HL-60/S4 treated with retinoic acid at 250 ng/mL for 4 days and 3 days (cell line): ENCODE measurements around the gene TGM6.

Source experiments
- in situ Hi-C: fragments of 300-500 bp; cut with MboI; formaldehyde crosslinking; loops from 2 replicates; pipeline ENCODE4 v1.7.0; 2022; ENCODE audit warnings: low sequenced_read_pairs

The TGM6 gene

GRCh38 chr20:2380601-2381000 is at the start of gene TGM6:
Gene TGM6 (plus strand): TSS chr20:2380901. CDS start chr20:2380969, 68 bp downstream.
- in situ Hi-C loops = no loop called here

- in situ Hi-C loops = no loop called here
Measured at GRCh38 chr20:2331106-2331505, 49.6 kb upstream of the TGM6 start.

- in situ Hi-C loops = no loop called here
Measured at GRCh38 chr20:2331901-2332565, 48.7 kb upstream of the TGM6 start.

GRCh38 chr20:2332711-2333110 is 48.0 kb upstream of the TGM6 start:
- in situ Hi-C loops = no loop called here

GRCh38 chr20:2333821-2334220 is 46.9 kb upstream of the TGM6 start:
- in situ Hi-C loops = no loop called here

- in situ Hi-C loops = no loop called here
Measured at GRCh38 chr20:2335096-2335870, 45.4 kb upstream of the TGM6 start.

- in situ Hi-C loops = no loop called here
Measured at GRCh38 chr20:2336471-2336870, 44.2 kb upstream of the TGM6 start.

GRCh38 chr20:2337142-2337541 is 43.6 kb upstream of the TGM6 start:
- in situ Hi-C loops = no loop called here

- in situ Hi-C loops = no loop called here
Measured at GRCh38 chr20:2338411-2339066, 42.2 kb upstream of the TGM6 start.

- in situ Hi-C loops = loop anchor here (10.0 kb wide), 1 partner anchor 125 kb away; no protein-coding TSS in a partner anchor
Measured at GRCh38 chr20:2340136-2340535, 40.6 kb upstream of the TGM6 start.

- in situ Hi-C loops = loop anchor here (10.0 kb wide), 1 partner anchor 124 kb away; no protein-coding TSS in a partner anchor
Measured at GRCh38 chr20:2340823-2341222, 39.9 kb upstream of the TGM6 start.

GRCh38 chr20:2341336-2341735 is 39.4 kb upstream of the TGM6 start:
- in situ Hi-C loops = loop anchor here (10.0 kb wide), 1 partner anchor 123 kb away; no protein-coding TSS in a partner anchor

GRCh38 chr20:2342243-2342642 is 38.5 kb upstream of the TGM6 start:
- in situ Hi-C loops = loop anchor here (10.0 kb wide), 1 partner anchor 123 kb away; no protein-coding TSS in a partner anchor

GRCh38 chr20:2346188-2346587 is 34.5 kb upstream of the TGM6 start:
- in situ Hi-C loops = loop anchor here (10.0 kb wide), 1 partner anchor 119 kb away; no protein-coding TSS in a partner anchor

GRCh38 chr20:2348336-2348735 is 32.4 kb upstream of the TGM6 start:
- in situ Hi-C loops = loop anchor here (10.0 kb wide), 1 partner anchor 116 kb away; no protein-coding TSS in a partner anchor

GRCh38 chr20:2349801-2350200 is 30.9 kb upstream of the TGM6 start:
- in situ Hi-C loops = loop anchor here (10.0 kb wide), 1 partner anchor 115 kb away; no protein-coding TSS in a partner anchor

GRCh38 chr20:2350606-2351005 is 30.1 kb upstream of the TGM6 start:
- in situ Hi-C loops = no loop called here

- in situ Hi-C loops = no loop called here
Measured at GRCh38 chr20:2353231-2353630, 27.5 kb upstream of the TGM6 start.

GRCh38 chr20:2357114-2357513 is 23.6 kb upstream of the TGM6 start:
- in situ Hi-C loops = no loop called here

GRCh38 chr20:2358006-2358405 is 22.7 kb upstream of the TGM6 start:
- in situ Hi-C loops = no loop called here

GRCh38 chr20:2361035-2361593 is 19.6 kb upstream of the TGM6 start:
- in situ Hi-C loops = no loop called here
